Left renal cortex interstitium (tissue), 4 donors: Measurements from ENCODE around the gene AZU1. TPM values are rescaled to one million over a fixed set of nuclear protein-coding genes. Genes with fewer than 3 reads are reported as not detected.
"Not testable (repeated sequence)": the region's sequence is repeated elsewhere in the genome, so short reads cannot be mapped to it uniquely, and the experiment has no call there.

ENCODE experiments used
- DNase-seq, 4 donors: peaks; one replicate each; pipeline ENCODE4 v3.0.0-alpha.2; 2013; ENCODE audit warnings: low read depth in 4 of 4, low spot score in 2 of 4, missing footprints in 1 of 4
- polyA plus RNA-seq, 4 donors: library from polyadenylated mRNA; unstranded; fragments of 120-200 nt; gene quantifications; one replicate each; pipeline ENCODE4 v1.2.1, GENCODE V29; 2013; ENCODE audit not compliant: insufficient read length in 4 of 4

AZU1 gene
- polyA plus RNA-seq, 4 donors, result 1.0 to 3.4 (median 1.4) TPM

- no peak for DNase-seq
These were observed 24.7 kb downstream of the AZU1 start, which contains the start of gene ELANE for GRCh38 chr19:852136-853013. TSS of gene ELANE (plus strand) at chr19:852303. CDS start at chr19:852329, 26 bp downstream.

GRCh38 chr19:853014-853585, 25.5 kb downstream of the AZU1 start:
- no peak for DNase-seq

GRCh38 chr19:853614-854220, 26.1 kb downstream of the AZU1 start:
- DNase-seq, result not testable (repeated sequence)

- no peak for DNase-seq
These were observed 26.9 kb downstream of the AZU1 start for GRCh38 chr19:854549-854948.

- DNase-seq, result no peak
These were observed 27.5 kb downstream of the AZU1 start for GRCh38 chr19:855142-855541.

GRCh38 chr19:855566-856120, 28.0 kb downstream of the AZU1 start:
- no peak for DNase-seq

- no peak for DNase-seq
These were observed 30.6 kb downstream of the AZU1 start for GRCh38 chr19:858284-858683.

- DNase-seq, result no peak
These were observed 31.5 kb downstream of the AZU1 start, which contains the start of gene CFD for GRCh38 chr19:858868-859843. TSS of gene CFD (plus strand) at chr19:859664. CDS start at chr19:859690, 26 bp downstream.

- no peak for DNase-seq
These were observed 33.6 kb downstream of the AZU1 start for GRCh38 chr19:861141-861755.

- no peak for DNase-seq
These were observed 34.3 kb downstream of the AZU1 start for GRCh38 chr19:861756-862580.

- no peak for DNase-seq
These were observed 35.1 kb downstream of the AZU1 start for GRCh38 chr19:862581-863314.

- no peak for DNase-seq
These were observed 35.6 kb downstream of the AZU1 start for GRCh38 chr19:863315-863620.

GRCh38 chr19:866769-867300, 39.2 kb downstream of the AZU1 start:
- DNase-seq, result no peak

GRCh38 chr19:867301-867793, 39.7 kb downstream of the AZU1 start:
- DNase-seq, result no peak

GRCh38 chr19:867855-868457, 40.3 kb downstream of the AZU1 start:
- no peak for DNase-seq

GRCh38 chr19:868458-869244, 41.0 kb downstream of the AZU1 start:
- no peak for DNase-seq
